ENCODE results near the gene ZHX3.

ZHX3 gene

DNA sequence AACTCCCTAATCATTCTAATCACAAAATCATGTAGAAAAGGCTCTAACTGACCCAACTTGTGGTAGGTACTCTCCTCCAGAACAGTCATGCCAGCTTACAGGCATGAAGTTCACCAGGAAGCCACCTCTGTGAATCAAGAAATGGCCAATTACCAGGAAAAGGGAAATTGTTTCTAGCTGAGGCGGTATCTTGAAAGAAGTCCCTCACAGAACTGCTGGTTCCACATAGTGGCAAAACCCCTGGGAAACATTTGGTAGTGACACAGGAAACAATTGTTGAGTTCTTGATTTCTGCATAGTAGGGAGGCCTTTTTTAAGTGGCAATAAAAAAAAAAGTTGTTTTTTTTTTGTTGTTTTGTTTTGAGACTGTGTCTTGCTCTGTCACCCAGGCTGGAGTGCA is 3.4 kb upstream of the ZHX3 start:
- TF ChIP-seq, protein P1, sequence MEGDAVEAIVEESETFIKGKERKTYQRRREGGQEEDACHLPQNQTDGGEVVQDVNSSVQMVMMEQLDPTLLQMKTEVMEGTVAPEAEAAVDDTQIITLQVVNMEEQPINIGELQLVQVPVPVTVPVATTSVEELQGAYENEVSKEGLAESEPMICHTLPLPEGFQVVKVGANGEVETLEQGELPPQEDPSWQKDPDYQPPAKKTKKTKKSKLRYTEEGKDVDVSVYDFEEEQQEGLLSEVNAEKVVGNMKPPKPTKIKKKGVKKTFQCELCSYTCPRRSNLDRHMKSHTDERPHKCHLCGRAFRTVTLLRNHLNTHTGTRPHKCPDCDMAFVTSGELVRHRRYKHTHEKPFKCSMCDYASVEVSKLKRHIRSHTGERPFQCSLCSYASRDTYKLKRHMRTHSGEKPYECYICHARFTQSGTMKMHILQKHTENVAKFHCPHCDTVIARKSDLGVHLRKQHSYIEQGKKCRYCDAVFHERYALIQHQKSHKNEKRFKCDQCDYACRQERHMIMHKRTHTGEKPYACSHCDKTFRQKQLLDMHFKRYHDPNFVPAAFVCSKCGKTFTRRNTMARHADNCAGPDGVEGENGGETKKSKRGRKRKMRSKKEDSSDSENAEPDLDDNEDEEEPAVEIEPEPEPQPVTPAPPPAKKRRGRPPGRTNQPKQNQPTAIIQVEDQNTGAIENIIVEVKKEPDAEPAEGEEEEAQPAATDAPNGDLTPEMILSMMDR (IDR thresholded peaks at IDR 0.05): no peak

- TF ChIP-seq, protein P1 (IDR thresholded peaks at IDR 0.05): no peak
These were observed 2.9 kb upstream of the ZHX3 start for GRCh38 chr20:41320441-41320840.

DNA sequence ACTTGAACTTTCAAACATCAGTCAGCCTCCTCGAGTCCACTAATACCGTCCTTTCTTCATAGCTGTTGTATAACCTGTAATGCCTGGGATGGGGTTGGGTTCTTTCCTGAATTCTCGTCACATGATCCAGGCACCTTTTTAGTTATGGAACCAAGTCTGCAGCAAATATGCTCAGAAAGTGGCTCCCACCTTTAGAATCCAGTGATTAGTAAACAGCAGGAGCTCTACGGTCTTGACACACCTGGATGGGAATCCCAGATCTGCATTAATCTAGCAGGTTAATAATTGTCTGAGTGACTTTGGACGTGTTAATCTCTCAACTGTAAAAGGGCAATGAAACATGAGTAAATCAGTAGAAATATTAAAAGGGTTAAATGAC is 729 bp upstream of the ZHX3 start:
- TF ChIP-seq, protein P1 (IDR thresholded peaks at IDR 0.05): no peak

DNA sequence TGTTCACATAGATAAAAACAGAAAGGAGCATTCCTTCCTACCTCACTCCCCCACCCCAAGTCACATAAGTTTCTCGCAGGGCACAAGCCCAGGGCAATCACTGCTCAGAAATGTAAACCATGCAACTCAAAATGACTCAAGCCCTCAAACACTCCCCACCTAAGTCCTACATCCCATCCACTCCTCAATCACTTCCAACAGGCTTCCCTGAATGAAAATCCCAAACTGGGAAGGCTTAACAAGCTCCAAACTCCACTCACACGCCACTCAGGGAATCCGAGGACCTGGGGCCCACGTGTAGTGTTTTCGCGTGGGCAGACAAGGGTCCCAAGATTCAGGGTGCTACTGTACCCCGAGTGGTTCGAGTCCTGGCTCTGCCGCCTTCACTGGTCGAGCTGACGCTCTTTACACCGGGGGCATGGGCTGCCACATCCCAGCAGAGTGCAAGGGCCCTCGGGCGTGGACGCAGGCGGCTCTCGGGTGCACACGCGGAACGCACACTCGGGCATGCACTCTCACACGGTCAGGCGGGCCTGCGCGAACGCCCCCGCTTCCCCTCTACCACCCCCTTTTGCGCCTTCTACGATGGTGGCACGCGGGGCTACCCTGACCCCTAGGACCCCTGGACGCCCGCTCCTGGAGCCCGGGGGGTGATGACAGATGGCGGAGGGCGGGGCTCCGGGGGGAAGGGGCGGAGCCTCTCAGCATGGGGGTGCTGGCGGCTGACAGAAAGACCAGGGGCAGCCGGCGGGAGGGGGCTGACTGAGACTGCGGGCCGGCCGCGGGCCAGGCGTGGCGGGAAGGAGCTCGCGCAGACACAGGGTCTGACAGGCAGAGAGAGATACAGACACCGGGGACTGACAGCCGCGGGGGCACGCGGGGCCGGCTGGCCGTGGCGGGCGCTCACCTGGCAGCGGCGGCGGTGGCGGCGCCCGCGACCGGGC is 657 bp downstream of the ZHX3 start:
- TF ChIP-seq, protein P1 (IDR thresholded peaks at IDR 0.05): no peak

DNA sequence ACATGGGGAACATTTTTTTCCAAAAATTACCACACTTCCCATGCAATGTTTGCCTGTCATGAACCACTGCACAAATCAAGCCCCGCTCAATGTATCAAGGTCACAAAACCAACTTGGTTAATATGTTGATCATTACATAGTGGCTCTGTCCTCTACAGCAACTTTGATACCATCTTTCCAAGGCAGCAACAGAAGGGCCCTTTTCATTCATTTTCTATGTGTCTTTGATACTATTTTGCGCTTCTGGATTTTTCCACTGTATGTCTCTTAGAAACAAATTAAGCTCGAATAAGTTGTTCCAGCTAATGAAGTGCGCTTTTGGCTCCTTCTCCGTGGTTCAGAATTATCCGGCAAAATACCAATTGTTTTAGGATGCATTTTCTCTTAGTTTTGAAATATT is 1.5 kb downstream of the ZHX3 start:
- TF ChIP-seq, protein P1 (IDR thresholded peaks at IDR 0.05): no peak

GRCh38 chr20:41314386-41314785 is 3.1 kb downstream of the ZHX3 start:
- TF ChIP-seq, protein P1 (IDR thresholded peaks at IDR 0.05): no peak

DNA sequence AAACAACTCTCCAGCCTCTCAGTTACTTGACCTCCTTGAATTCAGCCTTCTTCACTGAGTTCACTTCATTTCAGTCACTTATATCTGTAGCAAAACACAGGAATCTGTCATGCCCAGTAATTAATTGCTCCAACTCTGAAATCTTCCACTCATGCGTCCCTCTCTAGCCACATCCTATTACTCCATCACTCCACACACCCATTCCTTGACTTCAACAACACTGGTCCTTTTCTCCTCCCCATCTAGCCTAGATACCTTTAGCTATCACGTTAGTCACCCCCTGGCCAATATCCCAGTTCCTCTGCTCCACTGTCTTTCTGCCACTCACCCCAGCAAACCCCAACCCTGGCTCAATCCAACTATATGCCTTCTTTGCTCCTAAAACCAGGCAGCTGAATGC is 7.7 kb downstream of the ZHX3 start:
- TF ChIP-seq, protein P1 (IDR thresholded peaks at IDR 0.05): no peak
